ENCODE measurements around the gene MAML2.

Gene MAML2

GRCh38 chr11:96321091-96321490 is 21.9 kb downstream of the MAML2 start:
- H3K27me3 ChIP-seq: no peaks in the 10 kb centered on the region
- peaks cover 0 to 4% of the 10 kb centered on the region in 2 experiments for H3K4me1 ChIP-seq (ENCODE audit: control insufficient read depth in 1 of 2, insufficient read depth in 1 of 2, low read depth in 1 of 2, low read length in 1 of 2)
- no peaks in the 10 kb centered on the region for H3K9me3 ChIP-seq
- H3K36me3 ChIP-seq: no peaks in the 10 kb centered on the region
- H3K27ac ChIP-seq: no peak overlapping the region
- TF ChIP-seq CTCF (IDR thresholded peaks at IDR 0.05): no peak
- no peak overlapping the region for H3K4me3 ChIP-seq (ENCODE audit: low read depth in 1 of 2, low read length in 1 of 2)

GRCh38 chr11:96319898-96320656 is 22.9 kb downstream of the MAML2 start:
- no peak for TF ChIP-seq CTCF (IDR thresholded peaks at IDR 0.05)
- Histone ChIP-seq H3K9me3 (no peaks in the 10 kb centered on the region), H3K36me3 (no peaks in the 10 kb centered on the region), H3K27ac (no peak overlapping the region), H3K4me3 (ENCODE audit: low read depth in 1 of 2, low read length in 1 of 2) (no peak overlapping the region), H3K4me1 (ENCODE audit: control insufficient read depth in 1 of 2, insufficient read depth in 1 of 2, low read depth in 1 of 2, low read length in 1 of 2) (peaks cover 0 to 4% of the 10 kb centered on the region in 2 experiments), H3K27me3 (no peaks in the 10 kb centered on the region)

GRCh38 chr11:96318850-96319249 is 24.1 kb downstream of the MAML2 start:
- Histone ChIP-seq H3K36me3 (no peaks in the 10 kb centered on the region), H3K4me1 (ENCODE audit: control insufficient read depth in 1 of 2, insufficient read depth in 1 of 2, low read depth in 1 of 2, low read length in 1 of 2) (peaks cover 10 to 13% of the 10 kb centered on the region in 2 experiments), H3K27ac (no peak overlapping the region), H3K4me3 (ENCODE audit: low read depth in 1 of 2, low read length in 1 of 2) (no peak overlapping the region), H3K27me3 (no peaks in the 10 kb centered on the region), H3K9me3 (no peaks in the 10 kb centered on the region)
- TF ChIP-seq CTCF (IDR thresholded peaks at IDR 0.05): no peak

- TF ChIP-seq CTCF (IDR thresholded peaks at IDR 0.05): no peak
- H3K27me3 ChIP-seq: no peaks in the 10 kb centered on the region
- H3K4me3 ChIP-seq (ENCODE audit: low read depth in 1 of 2, low read length in 1 of 2): no peak overlapping the region
- no peaks in the 10 kb centered on the region for H3K36me3 ChIP-seq
- H3K27ac ChIP-seq: no peak overlapping the region
- peaks cover 13 to 17% of the 10 kb centered on the region in 2 experiments for H3K4me1 ChIP-seq (ENCODE audit: control insufficient read depth in 1 of 2, insufficient read depth in 1 of 2, low read depth in 1 of 2, low read length in 1 of 2)
- H3K9me3 ChIP-seq: no peaks in the 10 kb centered on the region
Measured at GRCh38 chr11:96318399-96318798, 24.6 kb downstream of the MAML2 start.

- TF ChIP-seq CTCF (IDR thresholded peaks at IDR 0.05): no peak
- peaks cover 16 to 21% of the 10 kb centered on the region in 2 experiments for H3K4me1 ChIP-seq (ENCODE audit: control insufficient read depth in 1 of 2, insufficient read depth in 1 of 2, low read depth in 1 of 2, low read length in 1 of 2)
- no peak overlapping the region for H3K4me3 ChIP-seq (ENCODE audit: low read depth in 1 of 2, low read length in 1 of 2)
- no peaks in the 10 kb centered on the region for H3K9me3 ChIP-seq
- no peaks in the 10 kb centered on the region for H3K27me3 ChIP-seq
- no peaks in the 10 kb centered on the region for H3K36me3 ChIP-seq
- no peak overlapping the region for H3K27ac ChIP-seq
Measured at GRCh38 chr11:96317985-96318384, 25.0 kb downstream of the MAML2 start.
